ENCODE measurements around the gene ZFAND6.
A peak's percentile ranks its signal among the peaks of the same experiment; 100 is the strongest.

The ZFAND6 gene

DNA sequence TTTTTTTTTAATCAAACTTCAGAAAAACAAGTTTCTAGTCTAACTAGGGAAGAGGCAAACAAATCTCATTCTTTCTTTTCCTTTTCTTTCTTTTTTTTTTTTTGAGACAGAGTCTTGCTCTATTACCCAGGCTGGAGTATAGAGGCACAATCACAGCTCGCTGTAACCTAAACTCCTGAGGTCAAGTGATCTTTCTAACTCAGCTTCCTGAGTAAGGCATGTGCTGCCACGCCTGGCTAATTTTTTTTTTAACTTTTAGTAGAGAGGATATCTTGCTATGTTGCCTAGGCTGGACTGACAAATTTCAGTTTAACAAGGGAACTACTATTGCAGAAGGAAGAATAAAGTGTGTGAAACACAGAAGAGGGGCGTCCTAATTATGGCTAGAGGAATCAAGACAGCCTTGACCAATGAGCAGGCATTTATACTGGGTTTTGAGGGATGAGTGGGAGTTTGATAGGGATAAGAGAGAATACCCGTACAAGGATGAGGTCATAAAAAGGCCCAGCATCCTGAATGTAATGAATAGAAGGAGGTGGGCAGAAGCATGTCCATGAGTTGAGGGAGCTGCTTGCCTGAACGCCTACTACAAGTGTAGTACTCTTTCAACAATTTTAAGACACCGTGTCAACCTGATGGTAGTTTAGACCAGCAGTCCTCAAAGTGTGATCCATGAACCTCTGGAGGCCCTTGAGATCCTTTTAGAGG is 6.7 kb upstream of the ZFAND6 start:
- DNase-seq: no peak

DNA sequence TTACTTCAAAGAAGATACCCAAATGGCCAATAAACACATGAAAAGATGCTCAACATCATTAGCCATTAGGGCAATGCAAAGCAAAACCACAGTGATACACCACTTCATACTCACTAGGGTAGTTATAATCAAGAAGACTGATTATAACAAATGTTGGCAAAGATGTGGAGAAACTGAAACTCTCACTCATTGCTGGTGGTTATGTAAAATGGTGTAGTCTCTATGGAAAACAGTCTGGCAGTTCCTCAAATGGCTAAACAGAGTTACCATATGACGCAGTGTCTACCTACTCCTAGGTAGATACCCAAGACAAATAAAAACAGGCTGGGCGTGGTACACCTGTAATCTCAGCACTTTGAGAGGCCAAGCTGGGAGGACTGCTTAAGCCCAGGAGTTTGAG is 3.5 kb upstream of the ZFAND6 start:
- DNase-seq: no peak

DNA sequence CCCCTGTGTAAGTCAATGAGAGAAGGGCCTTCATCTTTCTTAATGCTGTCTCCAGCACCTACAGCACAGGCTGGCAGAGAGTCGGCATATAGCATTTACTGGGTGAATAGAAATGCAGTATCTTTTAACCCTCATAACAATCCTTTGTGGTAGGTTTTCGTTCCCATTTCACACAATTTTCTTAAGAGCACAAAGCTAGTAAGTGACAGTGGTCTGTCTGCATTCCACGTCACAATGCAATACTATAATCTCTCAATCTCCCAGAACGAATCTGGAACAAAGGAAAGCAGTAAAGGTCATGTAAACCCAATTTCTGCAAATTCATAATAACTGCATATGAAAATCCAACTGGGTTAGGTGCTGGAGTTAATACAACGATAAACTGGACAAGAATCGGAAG is 1.4 kb upstream of the ZFAND6 start:
- no peak for DNase-seq

DNA sequence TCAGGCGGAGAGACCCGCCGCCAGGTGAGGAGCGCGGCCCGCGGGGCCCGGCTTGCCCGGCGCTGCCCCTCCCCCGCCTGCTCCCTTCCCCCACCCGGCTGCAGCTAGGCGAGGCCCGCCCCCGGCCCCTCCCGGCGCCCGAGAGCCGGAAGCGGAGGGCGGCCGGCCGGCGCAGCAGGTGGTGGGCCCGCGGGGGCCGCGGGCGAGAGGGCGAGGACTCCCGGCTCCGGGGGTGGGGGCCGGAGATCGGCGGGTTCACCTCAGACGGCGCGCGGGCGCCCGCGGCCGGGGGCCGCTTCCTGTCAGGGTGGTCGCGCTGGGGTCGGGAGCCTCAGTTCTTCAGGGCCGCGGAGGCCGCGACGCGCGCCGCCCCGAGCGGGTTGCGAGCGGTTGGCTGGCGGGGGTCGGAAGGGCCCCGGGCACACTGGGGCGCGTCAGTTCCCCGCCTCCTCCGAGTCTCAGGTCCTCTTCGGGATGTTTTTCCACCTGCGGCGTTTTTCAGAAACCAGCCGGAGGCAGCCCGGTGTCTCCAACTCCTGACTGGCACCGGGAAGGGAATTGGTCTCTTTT is 395 bp downstream of the ZFAND6 start:
- no peak for DNase-seq

DNA sequence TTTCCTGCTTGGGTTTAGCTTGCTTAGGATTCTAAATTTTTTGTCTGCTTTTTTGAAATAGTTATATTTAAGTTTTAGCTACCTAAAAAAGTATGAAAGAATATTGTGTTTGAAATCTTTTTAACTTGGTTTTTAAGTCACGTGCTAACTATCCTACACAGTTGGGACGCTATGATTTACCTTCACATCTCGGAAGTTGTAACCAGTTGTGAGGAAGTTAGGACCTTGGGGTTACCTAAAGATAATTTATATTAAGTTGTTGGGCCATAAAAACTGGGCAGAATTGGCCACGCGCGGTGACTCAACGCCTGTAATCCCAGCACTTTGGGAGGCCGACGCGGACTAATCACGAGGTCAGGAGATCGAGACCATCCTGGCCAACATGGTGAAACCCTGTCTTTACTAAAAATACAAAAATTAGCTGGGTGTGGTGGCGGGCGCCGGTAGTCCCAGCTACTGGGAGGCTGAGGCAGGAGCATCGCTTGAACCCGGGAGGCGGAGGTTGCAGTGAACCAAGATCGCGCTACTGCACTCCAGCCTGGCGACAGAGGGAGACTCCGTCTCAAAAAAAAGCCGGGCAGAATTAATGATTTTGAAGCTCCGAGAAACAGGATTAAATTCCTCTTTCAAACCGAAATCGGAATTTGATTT is 1.0 kb downstream of the ZFAND6 start:
- DNase-seq: no peak

DNA sequence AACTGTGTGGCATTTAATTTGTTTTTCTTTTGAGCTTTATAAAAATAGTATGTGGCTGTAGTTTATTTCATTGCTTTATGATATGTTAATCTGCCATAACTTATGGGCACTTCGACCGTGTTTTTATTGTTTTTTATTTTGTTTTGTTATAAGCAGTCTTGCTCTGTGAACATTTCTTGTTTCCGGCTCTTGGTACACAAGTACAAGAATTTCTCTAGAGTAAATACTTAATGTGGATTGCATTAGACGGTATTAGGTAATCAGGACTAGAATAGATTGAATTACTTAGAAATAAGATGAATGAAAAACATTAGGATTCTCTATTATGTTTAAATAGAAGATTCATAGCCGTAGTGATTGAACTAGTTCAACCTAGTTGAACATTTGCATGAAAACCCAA is 2.1 kb downstream of the ZFAND6 start:
- no peak for DNase-seq

DNA sequence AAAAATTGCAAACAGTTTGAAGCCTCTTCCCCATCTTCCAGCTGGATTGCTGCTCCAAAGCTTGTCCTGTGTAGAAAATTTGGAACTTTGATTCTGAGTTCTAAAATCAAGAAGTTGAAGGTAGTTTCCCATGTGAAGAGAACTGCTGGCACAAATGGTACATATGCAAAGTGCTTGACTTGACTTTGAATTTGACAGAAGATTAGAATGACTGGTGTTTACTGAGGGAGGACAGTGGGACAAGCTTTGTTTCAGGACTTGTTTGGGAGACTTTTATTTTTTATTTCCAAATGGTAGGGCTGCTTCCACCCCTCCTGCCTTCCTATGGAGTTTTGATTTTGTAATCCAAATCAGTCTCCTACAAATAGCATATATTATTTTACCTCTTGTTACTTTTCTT is 7.4 kb downstream of the ZFAND6 start:
- DNase-seq: no peak

DNA sequence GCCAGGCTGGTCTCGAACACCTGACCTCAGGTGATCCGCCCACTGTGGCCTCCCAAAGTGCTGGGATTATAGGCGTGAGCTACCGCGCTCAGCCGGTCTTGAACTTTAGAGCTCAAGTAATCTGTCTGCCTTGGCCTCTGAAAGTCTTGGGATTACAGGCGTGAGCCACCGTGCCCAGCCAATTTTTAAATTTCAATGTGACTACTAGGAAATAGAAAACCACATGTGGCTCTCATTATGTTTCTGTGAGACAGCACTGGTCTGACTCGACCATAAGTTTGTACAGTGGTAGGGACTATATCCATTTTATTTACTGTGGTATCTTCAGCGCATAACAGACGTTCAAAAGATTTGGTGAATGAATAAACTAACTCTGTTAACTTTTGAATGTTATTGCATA is 9.1 kb downstream of the ZFAND6 start:
- DNase-seq: peak; percentile 26

DNA sequence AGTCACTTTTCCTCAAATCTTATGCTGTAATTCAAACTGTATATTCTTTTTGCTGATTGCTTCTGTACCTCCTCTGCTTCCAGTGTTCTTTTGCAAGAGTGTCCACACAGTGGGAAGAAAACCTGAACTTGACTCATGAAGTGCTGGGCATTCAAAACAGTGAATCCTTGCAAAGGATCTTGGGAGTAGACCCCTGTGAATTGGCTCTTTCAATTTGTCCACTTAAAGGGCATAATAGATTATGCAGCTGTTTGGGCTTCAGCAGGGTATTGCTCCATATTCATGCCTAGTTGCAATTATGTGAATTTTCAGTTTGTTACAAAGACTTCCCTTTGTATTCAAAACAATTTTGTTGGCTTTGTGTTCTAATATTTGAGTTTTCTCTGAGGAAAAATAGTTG is 11.4 kb downstream of the ZFAND6 start:
- DNase-seq: no peak

DNA sequence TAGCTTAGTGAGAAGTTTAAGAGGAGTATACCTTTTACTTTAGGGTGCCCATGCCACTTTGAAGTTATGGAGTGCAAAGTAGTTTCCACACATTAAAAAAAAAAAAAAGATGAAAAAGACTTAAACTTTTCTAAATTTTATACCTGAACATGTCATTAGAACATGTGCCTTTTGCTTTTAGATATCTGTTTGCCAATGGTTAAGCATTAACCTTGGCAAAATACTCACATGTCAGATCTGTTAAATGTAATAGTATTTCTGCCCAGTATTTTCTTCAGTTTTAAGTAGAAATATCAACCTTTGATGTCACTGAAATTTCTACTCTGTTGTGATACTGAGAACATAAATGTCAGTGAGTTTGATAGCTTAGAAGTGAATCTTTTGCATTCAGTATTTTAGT is 12.2 kb downstream of the ZFAND6 start:
- no peak for DNase-seq

DNA sequence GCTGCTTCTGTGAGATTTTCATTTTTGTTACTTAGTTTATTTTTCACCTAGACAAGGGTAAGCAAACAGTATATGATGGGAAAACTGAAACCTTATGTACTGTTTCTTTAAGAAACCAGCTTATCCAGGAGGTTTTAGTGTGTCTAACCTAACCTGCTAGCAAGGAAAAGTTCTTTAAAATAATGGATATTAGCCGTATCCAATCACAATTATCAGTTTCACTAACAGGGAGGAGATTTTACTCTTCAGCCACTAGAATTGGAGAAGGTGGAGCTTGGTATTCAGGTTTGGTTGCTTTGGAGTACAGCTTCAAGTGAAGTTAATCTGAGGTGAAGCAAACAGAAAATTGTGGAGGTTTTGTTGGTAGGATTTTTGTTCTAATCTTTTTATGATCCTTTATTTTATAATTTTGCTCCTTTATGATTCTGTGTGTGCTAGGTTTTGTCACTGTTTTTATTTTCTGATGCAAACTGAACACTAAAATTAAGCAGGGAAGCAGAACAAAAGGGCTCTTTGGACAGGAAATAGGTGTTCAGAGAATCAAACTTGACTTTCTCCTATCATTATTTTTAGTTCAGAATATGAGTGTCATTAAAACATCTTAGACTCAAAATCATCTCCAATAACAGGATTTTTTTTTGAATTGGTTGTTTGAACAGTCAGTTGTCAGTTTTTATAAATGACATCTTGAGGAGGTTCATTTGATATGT is 13.0 kb downstream of the ZFAND6 start:
- peak; percentile 26 for DNase-seq

DNA sequence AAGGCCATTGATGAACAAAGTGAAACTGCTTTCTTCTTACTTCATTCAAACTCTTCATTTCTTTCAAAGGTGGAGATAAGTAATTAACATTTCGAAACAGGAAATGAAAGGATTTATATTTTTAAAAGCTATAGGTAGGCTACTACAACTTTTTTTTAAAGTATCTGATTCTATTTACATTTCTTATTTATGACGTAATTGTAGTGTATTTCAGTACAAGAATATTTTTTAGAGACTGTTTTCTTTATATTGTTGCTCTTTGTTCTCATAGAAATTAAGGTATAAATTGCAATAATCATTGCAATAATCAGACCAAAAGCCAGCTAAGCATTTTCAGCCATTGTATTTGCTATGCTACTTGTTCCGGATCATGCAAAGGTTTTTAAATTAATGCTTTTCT is 13.7 kb downstream of the ZFAND6 start:
- DNase-seq: no peak

DNA sequence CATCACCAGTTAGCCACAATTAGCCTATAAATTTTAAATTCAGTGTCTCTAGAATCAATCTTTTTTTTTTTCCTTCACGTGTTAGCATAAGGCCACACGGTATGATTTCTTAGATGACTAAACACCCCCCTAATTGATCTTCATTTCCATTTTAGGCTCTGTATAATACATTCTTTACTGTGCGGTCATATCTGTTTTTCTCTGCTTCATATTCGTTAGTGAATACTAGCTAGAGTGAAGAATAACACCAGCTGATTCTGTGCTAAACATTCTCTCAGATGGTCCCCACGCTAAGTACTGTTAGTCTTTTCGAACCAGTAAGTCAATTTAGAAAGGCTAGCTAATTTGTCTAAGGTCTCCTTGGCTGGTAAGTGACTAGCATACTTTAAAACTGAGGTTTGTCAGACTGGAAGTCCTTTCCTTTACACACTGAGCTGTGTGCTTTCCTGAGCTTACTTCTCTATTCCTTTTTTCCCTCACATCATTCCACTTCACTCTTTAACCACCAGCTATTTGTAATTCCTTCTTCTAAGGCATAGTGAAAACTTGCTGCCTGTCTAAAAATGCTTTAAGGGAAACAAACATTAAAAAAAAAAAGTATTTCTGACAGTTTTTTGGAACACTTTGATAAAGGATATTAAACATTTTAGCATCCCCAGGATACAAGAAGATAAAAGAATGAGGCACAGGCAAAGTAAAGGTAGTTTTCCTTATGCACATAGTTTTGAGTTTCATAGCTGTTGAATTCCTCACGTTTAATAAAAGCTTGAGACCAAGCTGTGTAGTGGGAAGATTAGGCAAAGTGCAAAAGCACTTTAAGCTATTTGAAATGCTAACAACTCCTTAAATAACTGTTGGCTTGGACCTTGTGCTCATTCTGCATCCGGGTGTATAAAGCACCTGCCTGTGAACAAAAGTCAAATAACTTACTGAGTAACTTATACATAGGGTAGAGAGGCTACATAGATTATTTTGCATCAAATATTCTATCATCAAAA is 17.1 kb downstream of the ZFAND6 start:
- DNase-seq: no peak

DNA sequence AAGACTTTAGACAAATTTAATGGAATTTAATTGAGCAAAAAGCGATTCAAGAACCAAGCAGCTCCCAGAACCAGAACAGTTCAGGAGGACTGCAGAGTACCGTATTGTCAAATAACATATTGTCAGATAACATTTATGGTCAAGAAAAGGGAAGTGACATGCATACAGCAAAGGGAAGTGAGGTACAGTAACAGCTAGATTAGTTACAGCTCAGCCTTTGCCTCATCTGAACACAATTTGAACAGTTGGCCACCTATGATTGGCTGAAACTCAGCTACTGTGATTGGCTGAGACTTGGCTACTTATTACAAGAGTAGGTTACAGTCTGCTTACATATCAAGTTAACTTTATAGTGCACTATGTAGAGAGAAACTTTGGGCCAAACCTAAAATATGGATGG is 21.9 kb downstream of the ZFAND6 start:
- no peak for DNase-seq

DNA sequence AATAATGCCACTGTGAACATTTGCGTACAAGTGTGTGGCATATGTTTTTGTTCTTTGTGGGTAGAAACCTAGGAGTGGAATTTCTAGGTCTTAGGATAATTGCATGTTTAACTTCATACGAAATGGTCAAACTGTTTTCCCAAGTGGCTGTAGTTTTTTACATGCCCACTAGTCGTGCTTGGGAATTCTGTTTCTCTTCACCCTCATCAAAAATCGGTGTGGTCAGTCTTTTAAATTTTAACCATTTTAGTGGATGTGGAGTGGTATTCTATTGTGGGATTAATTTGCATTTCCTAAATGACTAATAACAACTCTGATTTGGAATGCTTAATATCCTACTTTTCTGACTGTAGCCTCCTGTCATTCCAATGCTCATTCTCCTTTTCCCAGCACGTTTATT is 27.6 kb downstream of the ZFAND6 start:
- no peak for DNase-seq

DNA sequence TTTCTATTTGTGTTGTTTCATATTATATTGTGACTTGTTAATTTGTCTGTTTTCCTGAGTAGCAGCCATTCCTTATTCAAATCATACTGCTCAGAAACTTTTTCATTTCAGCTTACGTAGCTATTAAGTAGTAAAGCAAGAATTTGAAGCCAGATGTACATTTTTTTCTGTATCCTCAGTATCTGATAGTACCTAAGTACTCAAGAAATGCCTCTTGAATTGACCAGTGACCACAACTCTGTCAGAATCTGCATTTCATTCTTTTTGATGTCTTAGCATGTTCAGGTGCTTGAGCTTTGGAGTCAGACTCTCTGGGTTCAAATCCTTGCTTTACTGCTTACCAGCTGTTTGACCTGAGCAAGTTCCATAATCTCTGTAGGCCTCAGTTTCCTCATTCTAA is 30.6 kb downstream of the ZFAND6 start:
- no peak for DNase-seq

DNA sequence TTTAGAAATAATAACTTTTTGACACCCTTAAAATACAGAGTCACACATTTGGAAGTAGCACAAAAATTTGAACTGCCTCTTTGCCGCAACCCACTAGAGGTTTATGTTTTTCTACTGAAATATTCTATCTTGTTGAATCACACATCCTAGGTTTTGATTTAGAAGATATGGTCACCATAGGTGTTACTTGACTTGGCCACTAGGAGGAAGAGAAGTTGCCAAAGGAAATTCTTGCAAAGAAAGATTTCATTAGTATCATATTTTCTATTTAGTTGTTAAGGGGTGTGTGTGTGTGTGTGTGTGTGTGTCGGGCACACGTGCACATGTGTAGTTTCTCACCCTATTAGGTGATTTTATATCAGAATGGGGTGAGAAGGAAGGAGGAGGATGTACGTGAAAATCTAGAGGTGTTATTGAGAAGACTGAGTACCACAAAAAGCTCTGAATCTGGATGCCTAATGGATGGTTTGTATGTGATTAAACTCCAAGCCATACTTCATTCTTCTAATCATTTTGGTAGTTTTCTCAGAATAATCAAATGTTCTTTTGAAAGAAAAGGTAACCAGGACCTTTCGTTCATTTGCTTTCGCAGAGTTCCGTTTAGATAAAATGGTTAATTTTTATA is 31.5 kb downstream of the ZFAND6 start:
- DNase-seq: no peak

DNA sequence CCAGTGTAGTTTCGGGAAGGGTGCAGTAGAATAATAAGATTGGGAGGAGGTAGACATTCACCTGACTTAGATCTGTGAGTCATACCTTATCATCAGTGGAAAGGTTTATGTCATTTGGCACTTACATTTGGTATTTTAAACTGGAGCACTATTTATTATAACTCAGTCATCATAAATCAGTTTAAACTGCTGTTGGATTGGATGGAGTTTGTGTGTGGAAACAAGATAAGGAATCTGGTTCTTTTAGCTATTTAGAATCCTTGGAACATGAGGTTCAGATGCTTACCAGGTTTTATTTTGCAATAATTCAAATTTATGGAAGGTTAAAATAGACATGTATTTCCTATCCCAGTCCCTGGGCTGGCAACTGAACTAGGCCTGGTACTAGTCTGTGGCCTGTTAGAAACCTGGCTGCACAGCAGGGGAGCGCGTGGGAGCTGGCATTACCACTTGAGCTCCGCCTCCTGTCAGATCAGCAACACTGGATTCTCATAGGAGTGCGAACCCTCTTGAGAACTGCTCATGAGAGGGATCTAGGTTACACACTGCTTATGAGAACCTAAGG is 34.5 kb downstream of the ZFAND6 start:
- no peak for DNase-seq

DNA sequence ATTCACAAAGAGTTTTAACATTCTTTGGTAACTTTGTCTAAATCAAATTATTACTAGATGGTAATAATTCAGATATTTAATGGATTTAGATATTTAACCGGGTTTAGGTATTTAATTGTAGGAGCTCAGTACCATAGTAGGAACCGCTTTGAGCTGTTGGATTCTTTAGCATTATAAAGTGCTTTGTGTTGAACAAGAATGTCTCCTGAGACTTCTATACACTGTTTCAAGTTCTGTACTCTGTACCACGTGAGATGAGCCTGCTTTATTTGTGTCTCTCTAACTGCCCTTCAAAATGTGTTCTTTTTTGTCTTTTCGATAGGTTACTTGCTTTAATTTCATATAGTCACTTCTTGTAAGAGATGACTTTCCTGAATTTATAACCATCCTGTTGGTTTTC is 36.0 kb downstream of the ZFAND6 start:
- DNase-seq: no peak

DNA sequence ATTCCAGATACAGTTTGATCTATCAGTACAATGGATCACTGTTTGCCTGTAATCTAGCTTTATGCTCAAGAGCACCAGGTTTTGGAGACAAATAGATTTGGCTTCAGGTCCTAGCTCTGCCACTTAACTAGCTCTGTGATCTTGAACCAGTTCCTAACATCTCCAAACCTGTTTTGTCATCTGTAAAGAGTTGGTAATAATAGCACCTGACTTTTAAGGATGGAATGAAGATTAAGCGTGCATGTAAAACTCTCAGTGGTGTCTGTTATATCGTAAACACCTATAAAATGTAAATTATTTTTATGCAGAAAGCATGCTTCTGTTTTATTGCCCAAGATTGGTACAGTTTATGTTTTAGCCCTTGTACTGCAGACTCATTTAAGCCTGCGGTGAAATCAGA is 36.5 kb downstream of the ZFAND6 start:
- no peak for DNase-seq

DNA sequence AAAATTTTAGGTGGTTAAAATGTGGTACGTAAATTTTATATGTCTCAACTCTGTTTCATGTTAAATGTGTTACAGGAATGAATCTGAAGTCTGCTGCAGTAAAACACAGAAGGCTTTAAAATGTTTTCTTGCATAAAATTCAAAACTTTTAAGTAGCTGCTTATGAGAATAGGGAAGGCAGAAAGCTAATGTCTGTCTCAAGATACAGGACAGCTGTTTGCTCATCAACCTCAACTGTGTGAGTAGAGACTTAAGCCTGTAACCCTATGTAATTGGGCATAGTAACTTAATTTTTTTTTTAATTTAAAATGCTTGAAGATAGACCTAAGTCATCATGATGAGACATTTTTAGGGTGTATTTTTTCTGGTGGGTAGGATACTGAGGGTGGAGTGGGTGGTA is 38.9 kb downstream of the ZFAND6 start:
- no peak for DNase-seq

DNA sequence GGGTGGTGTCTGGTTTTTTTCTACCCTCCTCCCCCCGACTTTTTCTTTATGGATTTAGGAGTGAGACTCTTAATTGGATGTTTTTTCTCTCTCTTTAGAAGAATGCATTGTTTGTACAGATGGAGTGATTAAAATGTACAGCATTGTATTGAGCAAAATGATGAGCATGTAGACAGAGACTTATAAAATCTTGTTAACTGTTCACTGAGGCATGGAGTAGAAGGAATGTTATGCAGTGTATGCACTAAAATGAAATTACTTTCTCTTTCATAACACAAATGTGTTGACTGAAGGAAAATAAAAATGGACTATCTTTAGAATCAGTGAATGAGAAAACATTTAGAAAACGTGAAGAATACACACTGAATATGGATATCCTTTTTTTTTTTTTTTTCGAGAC is 39.8 kb downstream of the ZFAND6 start:
- DNase-seq: no peak
